B cell (primary cell): ENCODE data around the gene HASPIN. TPM values are rescaled to one million over a fixed set of nuclear protein-coding genes. Genes with fewer than 3 reads are reported as not detected.

Experiments used
- ATAC-seq: fragments of 200-7000 bp; cut with Tn5 transposase; one replicate; pipeline ENCODE4 v1.10.0; 2021; ENCODE audit warnings: low read depth, mild to moderate bottlenecking, moderate number of reproducible peaks, moderate library complexity
- CTCF ChIA-PET: fragments of 350-600 bp; sonication (Branson Sonifier 250); formaldehyde crosslinking; loops from one replicate; lab custom pipeline; 2021; ENCODE audit warnings: antibody characterized with exemption, inconsistent platforms; lab: Charles Lee
- POLR2A ChIA-PET: fragments of 350-600 bp; sonication (Branson Sonifier 250); formaldehyde crosslinking; loops from one replicate; lab custom pipeline; 2021; ENCODE audit warnings: antibody characterized with exemption; lab: Charles Lee
- DNase-seq: peaks from one replicate; pipeline ENCODE4 v3.0.0; 2013
- H2AFZ ChIP-seq: 2 replicates; pipeline ENCODE4 v1.6.1; 2012; ENCODE audit warnings: mild to moderate bottlenecking, low read depth, low read length; ENCODE audit not compliant: insufficient read depth, poor library complexity, severe bottlenecking
- H3K27ac ChIP-seq, 2 donors: 1 replicate in 1 of 2; 2 replicates in 1 of 2; pipeline ENCODE4 v1.5.1; 2012 to 2013; ENCODE audit warnings: low read length in 2 of 2, mild to moderate bottlenecking in 2 of 2, moderate library complexity in 1 of 2
- H3K27me3 ChIP-seq, 4 experiments: fragments of 200-600 bp in 1 of 4; sonication (generic) in 1 of 4; replicated peaks in 1 of 4; 1 replicate in 2 of 4; 2 replicates in 2 of 4; pipeline versions ENCODE4 v1.6.1 to v1.7.0; 2013 to 2016; ENCODE audit warnings: low read length in 3 of 4, mild to moderate bottlenecking in 2 of 4, mixed read lengths in 1 of 4, moderate library complexity in 1 of 4; ENCODE audit not compliant: insufficient read depth in 4 of 4, control insufficient read depth in 3 of 4; ENCODE audit errors: control extremely low read depth in 1 of 4
- H3K36me3 ChIP-seq, 2 experiments: replicated peaks in 1 of 2; 1 replicate in 1 of 2; 2 replicates in 1 of 2; pipeline versions ENCODE4 v1.6.1 to v1.7.1; 2013; ENCODE audit warnings: low read length in 1 of 2; ENCODE audit not compliant: insufficient read depth in 2 of 2, control insufficient read depth in 1 of 2; ENCODE audit errors: control extremely low read depth in 1 of 2, extremely low read depth in 1 of 2
- H3K4me1 ChIP-seq, 2 donors: fragments of 200-600 bp in 1 of 2; sonication (generic) in 1 of 2; 1 replicate in 1 of 2; 2 replicates in 1 of 2; pipeline versions ENCODE4 v1.5.1 to v1.6.1; 2013 to 2017; ENCODE audit warnings: low read length in 2 of 2; ENCODE audit not compliant: control insufficient read depth in 2 of 2, insufficient read depth in 2 of 2
- H3K4me2 ChIP-seq: replicated peaks from 2 replicates; pipeline ENCODE3; 2012; ENCODE audit warnings: mild to moderate bottlenecking, low read depth, low read length; ENCODE audit not compliant: poor library complexity, severe bottlenecking
- H3K4me3 ChIP-seq, 5 experiments: fragments of 200-600 bp in 1 of 5; sonication (generic) in 1 of 5; 1 replicate in 3 of 5; 2 replicates in 2 of 5; pipeline versions ENCODE4 v1.5.1 to v1.7.0; 2011 to 2016; ENCODE audit warnings: low read length in 4 of 5, mild to moderate bottlenecking in 4 of 5, low read depth in 2 of 5, control low read depth in 1 of 5, moderate library complexity in 1 of 5; ENCODE audit not compliant: insufficient read depth in 1 of 5; ENCODE audit errors: control extremely low read depth in 1 of 5, extremely low read depth in 1 of 5
- H3K79me2 ChIP-seq: fragments of 200-600 bp; sonication (generic); one replicate; pipeline ENCODE4 v1.6.0; 2016; ENCODE audit warnings: low read length; ENCODE audit not compliant: control insufficient read depth, insufficient read depth
- H3K9ac ChIP-seq: fragments of 200-600 bp; sonication (generic); 2 replicates; pipeline ENCODE4 v1.6.1; 2017; ENCODE audit warnings: mild to moderate bottlenecking, low read length, moderate library complexity
- H3K9me3 ChIP-seq, 3 donors: one replicate each; pipeline versions ENCODE4 v1.6.1 to v1.7.1; 2013; ENCODE audit warnings: low read length in 2 of 3; ENCODE audit not compliant: control insufficient read depth in 2 of 3, insufficient read depth in 1 of 3; ENCODE audit errors: control extremely low read depth in 1 of 3
- H4K20me1 ChIP-seq: 2 replicates; pipeline ENCODE4 v1.6.0; 2012; ENCODE audit warnings: mild to moderate bottlenecking, low read length; ENCODE audit not compliant: insufficient read depth, control insufficient read depth, poor library complexity, severe bottlenecking
- H3K27ac Mint-ChIP-seq: one replicate; pipeline ENCODE4 v1.8.0; 2021; ENCODE audit warnings: mixed read lengths
- H3K27me3 Mint-ChIP-seq: one replicate; pipeline ENCODE4 v1.8.0; 2021; ENCODE audit warnings: mixed read lengths
- H3K4me1 Mint-ChIP-seq: one replicate; pipeline ENCODE4 v1.8.0; 2021; ENCODE audit warnings: mixed read lengths
- H3K4me3 Mint-ChIP-seq: one replicate; pipeline ENCODE4 v1.8.0; 2021; ENCODE audit warnings: mixed read lengths
- H3K9me3 Mint-ChIP-seq: one replicate; pipeline ENCODE4 v1.8.0; 2022; ENCODE audit warnings: mixed read lengths; ENCODE audit not compliant: insufficient read depth
- EZH2 ChIP-seq: IDR thresholded peaks from 2 replicates; pipeline ENCODE4 v1.6.1; 2012; ENCODE audit warnings: borderline replicate concordance, low read depth, mild to moderate bottlenecking, moderate library complexity, low read length; ENCODE audit not compliant: insufficient read depth, poor library complexity, severe bottlenecking
- WGBS: methylation state at CpG from one replicate; pipeline ENCODE4 v1.1.5; 2013; ENCODE audit warnings: missing lambda C conversion rate; ENCODE audit not compliant: insufficient coverage; 5-methylcytosine and 5-hydroxymethylcytosine counted together
- intact Hi-C: fragments of 100-400 bp; cut with micrococcal nuclease; formaldehyde crosslinking; loops from one replicate; pipeline ENCODE4 v1.10.0; 2022
- polyA plus RNA-seq: library from polyadenylated mRNA; depleted of rRNA; stranded (reverse); fragments of >200 nt; gene quantifications from 2 replicates; pipeline ENCODE4 v1.2.3, GENCODE V29; 2012
- total RNA-seq, 2 donors: library from RNA; stranded (reverse); fragments of 120-200 nt in 1 of 2; gene quantifications; 1 replicate in 1 of 2; 2 replicates in 1 of 2; pipeline versions ENCODE4 v1.2.3 to v1.2.4, GENCODE V29; 2013 to 2022
- TF ChIP-seq, protein P1 (sequence below): fragments of 200-600 bp; IDR thresholded peaks from one replicate; pipeline ENCODE4 v1.8.0; 2022; ENCODE audit warnings: antibody characterized with exemption, mild to moderate bottlenecking

Gene HASPIN
- total and polyA plus RNA-seq, 2 donors (not counting 1 experiment from before 2014, with no cell fraction given): 0.28 to 3.1 TPM

DNA sequence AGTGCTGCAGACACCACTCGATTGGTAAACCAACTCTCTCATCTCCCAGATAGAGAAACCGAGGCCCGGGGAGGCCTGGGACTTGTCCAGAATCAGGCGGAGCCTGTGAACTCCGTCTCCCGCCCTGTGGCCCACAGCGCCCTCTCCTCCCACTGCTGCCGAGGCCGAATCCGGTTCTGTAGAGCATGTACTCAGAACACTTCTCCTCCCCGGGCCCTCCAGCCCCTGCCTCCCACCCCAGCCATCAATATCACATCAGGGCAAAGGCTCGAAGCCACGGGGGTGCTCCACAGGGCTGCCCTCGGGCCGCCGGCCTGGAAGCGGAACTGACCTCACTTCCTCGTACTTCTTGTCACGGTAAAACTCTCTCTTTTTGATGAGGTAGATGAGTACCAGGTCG is 42.1 kb upstream of the HASPIN start:
- ChIA-PET CTCF (interaction anchor here (1.2 to 5.2 kb wide), 5 partner anchors 11 to 145 kb away, joined by 3 to 184 read pairs (median 38); partner anchors contain the start of gene P2RX5), POLR2A (interaction anchor here (0.6 to 1.5 kb wide), 2 partner anchors 13 to 57 kb away, joined by 4 read pairs; no protein-coding TSS in a partner anchor)
- peaks cover 79% of the 10 kb centered on the region for H4K20me1 ChIP-seq
- H3K9ac ChIP-seq: no peak overlapping the region
- Mint-ChIP-seq H3K4me1 (peaks cover 44% of the 10 kb centered on the region), H3K27me3 (no peaks in the 10 kb centered on the region), H3K4me3 (no peak overlapping the region), H3K27ac (peak overlapping the region; percentile 71), H3K9me3 (no peaks in the 10 kb centered on the region)
- peak overlapping the region; percentile 36 to 56 for H3K27ac ChIP-seq
- ATAC-seq: no peak
- H3K27me3 ChIP-seq: no peaks in the 10 kb centered on the region
- DNase-seq: no peak
- no peak overlapping the region for H3K4me2 ChIP-seq
- TF ChIP-seq EZH2: no peak
- TF ChIP-seq, protein P1, sequence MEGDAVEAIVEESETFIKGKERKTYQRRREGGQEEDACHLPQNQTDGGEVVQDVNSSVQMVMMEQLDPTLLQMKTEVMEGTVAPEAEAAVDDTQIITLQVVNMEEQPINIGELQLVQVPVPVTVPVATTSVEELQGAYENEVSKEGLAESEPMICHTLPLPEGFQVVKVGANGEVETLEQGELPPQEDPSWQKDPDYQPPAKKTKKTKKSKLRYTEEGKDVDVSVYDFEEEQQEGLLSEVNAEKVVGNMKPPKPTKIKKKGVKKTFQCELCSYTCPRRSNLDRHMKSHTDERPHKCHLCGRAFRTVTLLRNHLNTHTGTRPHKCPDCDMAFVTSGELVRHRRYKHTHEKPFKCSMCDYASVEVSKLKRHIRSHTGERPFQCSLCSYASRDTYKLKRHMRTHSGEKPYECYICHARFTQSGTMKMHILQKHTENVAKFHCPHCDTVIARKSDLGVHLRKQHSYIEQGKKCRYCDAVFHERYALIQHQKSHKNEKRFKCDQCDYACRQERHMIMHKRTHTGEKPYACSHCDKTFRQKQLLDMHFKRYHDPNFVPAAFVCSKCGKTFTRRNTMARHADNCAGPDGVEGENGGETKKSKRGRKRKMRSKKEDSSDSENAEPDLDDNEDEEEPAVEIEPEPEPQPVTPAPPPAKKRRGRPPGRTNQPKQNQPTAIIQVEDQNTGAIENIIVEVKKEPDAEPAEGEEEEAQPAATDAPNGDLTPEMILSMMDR: no peak
- H2AFZ ChIP-seq: no peak overlapping the region
- H3K36me3 ChIP-seq: peaks cover 0 to 70% of the 10 kb centered on the region in 2 experiments
- no peak overlapping the region for H3K4me3 ChIP-seq
- H3K9me3 ChIP-seq: peaks cover 0 to 7% (median 0%) of the 10 kb centered on the region in 3 donors
- intact Hi-C loops: no loop called here
- H3K4me1 ChIP-seq: peaks cover 17 to 47% of the 10 kb centered on the region in 2 donors
- H3K79me2 ChIP-seq: peaks cover 29% of the 10 kb centered on the region
- 91% methylated on average over 13 of the region's 20 CpGs for WGBS

GRCh38 chr17:3682033-3682432 is 41.7 kb upstream of the HASPIN start:
- Mint-ChIP-seq H3K4me1 (peaks cover 44% of the 10 kb centered on the region), H3K27me3 (no peaks in the 10 kb centered on the region), H3K27ac (peak overlapping the region; percentile 71), H3K9me3 (no peaks in the 10 kb centered on the region), H3K4me3 (no peak overlapping the region)
- Histone ChIP-seq H3K4me3 (no peak overlapping the region), H3K4me1 (peaks cover 17 to 47% of the 10 kb centered on the region in 2 donors), H4K20me1 (peaks cover 77% of the 10 kb centered on the region), H3K4me2 (no peak overlapping the region), H3K27ac (peak overlapping the region; percentile 36 to 56), H2AFZ (no peak overlapping the region), H3K9me3 (peaks cover 0 to 7% (median 0%) of the 10 kb centered on the region in 3 donors), H3K79me2 (peaks cover 29% of the 10 kb centered on the region), H3K9ac (no peak overlapping the region), H3K27me3 (no peaks in the 10 kb centered on the region), H3K36me3 (peaks cover 0 to 68% of the 10 kb centered on the region in 2 experiments)
- ChIA-PET POLR2A (interaction anchor here (0.6 to 1.5 kb wide), 4 partner anchors 13 to 56 kb away, joined by 4 to 10 read pairs (median 4); no protein-coding TSS in a partner anchor), CTCF (interaction anchor here (0.6 to 5.2 kb wide), 15 partner anchors 11 to 1115 kb away, joined by 3 to 184 read pairs (median 6); partner anchors contain the start of genes NCBP3 and P2RX5)
- ATAC-seq: no peak
- WGBS: 95% methylated on average over 11 of the region's 12 CpGs
- intact Hi-C loops: loop anchor here (2.0 kb wide), 5 partner anchors 13 to 145 kb away; partner anchors contain the start of genes EMC6, HASPIN and TAX1BP3
- TF ChIP-seq, protein P1: no peak
- no peak for TF ChIP-seq EZH2
- DNase-seq: no peak
